GM19193 (cell line): ENCODE results near the gene NPY1R.

ENCODE experiments used
- POLR2A ChIP-seq: IDR thresholded peaks from 4 replicates; pipeline ENCODE4 v1.6.1; 2011; ENCODE audit not compliant: insufficient read depth, insufficient read length; ENCODE audit errors: extremely low read depth

NPY1R gene

GRCh38 chr4:163309466-163309865, 22.9 kb downstream of the NPY1R start:
- TF ChIP-seq POLR2A = no peak

DNA sequence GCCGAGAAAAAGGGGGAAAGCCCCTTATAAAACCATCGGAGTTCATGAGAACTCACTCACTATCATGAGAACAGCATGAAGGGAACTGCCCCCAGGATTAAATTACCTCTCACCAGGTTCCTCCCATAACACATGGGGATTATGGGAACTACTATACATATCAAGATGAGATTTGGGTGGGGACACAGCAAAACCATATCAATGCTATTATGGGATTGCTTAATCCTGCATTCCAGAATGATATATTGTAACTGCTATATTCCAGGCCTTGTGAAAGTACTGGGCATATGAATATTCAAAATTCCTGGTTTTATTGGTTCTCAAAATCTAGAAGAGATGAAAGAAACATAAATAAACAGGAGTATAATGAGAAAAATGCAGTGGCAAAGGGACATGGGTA, 29.3 kb downstream of the NPY1R start:
- TF ChIP-seq POLR2A = no peak

- TF ChIP-seq POLR2A = no peak
These were observed 32.0 kb downstream of the NPY1R start for GRCh38 chr4:163300445-163300844.

GRCh38 chr4:163295138-163295537, 37.3 kb downstream of the NPY1R start:
- TF ChIP-seq POLR2A = no peak

- no peak for TF ChIP-seq POLR2A
These were observed 48.1 kb downstream of the NPY1R start for GRCh38 chr4:163284304-163284703.

- TF ChIP-seq POLR2A = no peak
These were observed 51.5 kb downstream of the NPY1R start for GRCh38 chr4:163280703-163281519.

GRCh38 chr4:163279713-163280112, 52.7 kb downstream of the NPY1R start:
- TF ChIP-seq POLR2A = no peak

GRCh38 chr4:163274861-163275260, 57.5 kb downstream of the NPY1R start:
- TF ChIP-seq POLR2A = no peak
